GM10847 (cell line): Measurements from ENCODE around the gene SMIM13.

Source experiments
- POLR2A ChIP-seq: IDR thresholded peaks from 2 replicates; pipeline ENCODE4 v1.6.1; 2011; ENCODE audit not compliant: insufficient read length; ENCODE audit errors: extremely low read depth

Gene SMIM13

DNA sequence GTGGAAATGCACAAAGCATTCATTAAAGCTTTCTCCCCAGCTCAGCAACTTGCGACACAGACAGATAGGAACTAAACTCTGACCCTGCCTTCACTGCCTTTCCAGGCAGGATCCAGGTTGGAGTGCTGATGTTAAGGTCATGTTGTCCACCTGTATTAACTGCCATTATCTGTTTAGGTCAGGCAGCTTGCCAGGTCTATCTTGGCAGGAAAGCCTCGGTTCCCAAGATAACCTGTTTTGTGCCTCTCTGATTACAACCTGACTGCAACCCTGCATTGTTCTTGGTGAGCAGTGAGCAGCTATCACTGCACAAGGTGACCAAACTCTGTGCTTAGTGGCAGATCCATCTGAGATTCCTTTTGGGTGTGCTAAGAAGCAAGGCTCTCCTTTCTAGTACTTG is 26.3 kb upstream of the SMIM13 start:
- no peak for TF ChIP-seq POLR2A

GRCh38 chr6:11069760-11070159 is 23.9 kb upstream of the SMIM13 start:
- no peak for TF ChIP-seq POLR2A

DNA sequence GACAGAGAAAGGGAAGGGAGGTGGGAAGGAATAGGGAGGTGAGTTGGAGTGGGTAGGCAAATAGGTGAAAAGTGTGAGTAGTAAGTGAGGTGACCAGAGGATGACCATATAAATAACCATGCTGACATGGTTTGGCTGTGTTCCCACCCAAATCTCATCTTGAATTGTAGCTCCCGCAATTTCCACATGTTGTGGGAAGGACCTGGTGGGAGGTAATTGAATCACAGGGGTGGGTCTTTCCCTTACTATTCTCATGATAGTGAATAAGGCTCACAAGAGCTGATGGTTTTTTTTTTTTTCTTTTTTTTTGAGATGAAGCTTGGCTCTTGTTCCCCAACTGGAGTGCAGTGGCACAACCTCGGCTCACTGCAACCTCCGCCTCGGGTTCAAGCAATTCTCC is 21.5 kb upstream of the SMIM13 start:
- no peak for TF ChIP-seq POLR2A

DNA sequence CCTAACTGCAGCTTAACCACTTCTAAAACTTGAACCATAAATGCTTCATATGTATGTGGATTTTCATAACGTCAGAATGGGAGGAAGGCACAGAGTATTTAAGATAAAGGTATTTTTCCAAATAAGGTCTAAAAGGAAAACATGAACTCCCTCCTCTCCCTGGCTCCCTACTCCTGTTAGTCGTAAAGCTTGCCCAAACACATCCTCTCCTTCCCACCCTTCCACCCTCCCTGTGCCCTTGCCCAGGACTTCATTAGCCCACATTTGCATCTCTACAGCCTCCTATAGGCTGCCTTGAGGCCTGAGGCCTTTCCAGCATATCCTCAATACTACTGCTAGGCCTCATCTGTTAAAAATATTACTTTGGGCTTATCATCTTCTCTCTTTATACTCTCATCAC is 17.1 kb upstream of the SMIM13 start:
- TF ChIP-seq POLR2A = no peak

- no peak for TF ChIP-seq POLR2A
Measured at GRCh38 chr6:11078266-11078665, 15.4 kb upstream of the SMIM13 start.

DNA sequence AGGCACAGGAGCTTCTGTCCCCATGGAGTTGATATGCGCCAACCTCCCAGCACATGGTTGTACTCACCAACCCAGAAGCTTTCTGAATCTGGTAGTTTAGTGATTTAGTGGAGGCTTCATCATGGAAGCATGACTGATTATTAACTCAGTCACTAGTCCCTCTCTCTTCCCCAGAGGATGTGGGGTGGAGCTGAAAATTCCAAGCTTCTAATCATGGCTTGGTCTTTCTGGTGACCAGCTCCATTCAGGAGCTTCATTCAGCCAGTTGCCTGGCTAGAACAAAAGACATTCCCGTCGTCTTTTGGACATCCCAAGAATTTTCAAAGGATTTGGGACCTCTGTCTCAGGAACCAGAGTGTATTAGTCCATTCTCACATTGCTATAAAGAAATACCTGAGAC is 13.3 kb upstream of the SMIM13 start:
- no peak for TF ChIP-seq POLR2A

DNA sequence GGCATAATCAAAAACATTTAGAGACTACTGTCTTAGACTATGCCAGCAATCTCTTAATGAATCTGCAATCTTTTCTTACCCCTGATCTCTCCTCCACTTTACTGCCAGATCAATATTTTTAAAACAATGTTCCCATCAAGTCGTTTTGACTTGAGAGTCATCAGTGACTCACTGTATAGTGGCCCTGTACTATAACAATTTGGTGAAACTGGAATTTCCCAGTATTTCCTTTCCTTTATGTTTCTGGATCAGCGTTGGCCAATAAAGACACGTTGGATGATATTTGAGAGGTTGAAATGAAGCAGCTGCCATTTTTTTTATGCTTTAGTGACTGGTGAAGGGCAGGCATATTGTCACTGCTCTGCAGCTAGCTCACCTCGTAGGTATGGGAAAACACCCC is 10.1 kb upstream of the SMIM13 start:
- no peak for TF ChIP-seq POLR2A

GRCh38 chr6:11083956-11084355 is 9.7 kb upstream of the SMIM13 start:
- TF ChIP-seq POLR2A = no peak

- no peak for TF ChIP-seq POLR2A
Measured at GRCh38 chr6:11085758-11086435, 7.7 kb upstream of the SMIM13 start.

DNA sequence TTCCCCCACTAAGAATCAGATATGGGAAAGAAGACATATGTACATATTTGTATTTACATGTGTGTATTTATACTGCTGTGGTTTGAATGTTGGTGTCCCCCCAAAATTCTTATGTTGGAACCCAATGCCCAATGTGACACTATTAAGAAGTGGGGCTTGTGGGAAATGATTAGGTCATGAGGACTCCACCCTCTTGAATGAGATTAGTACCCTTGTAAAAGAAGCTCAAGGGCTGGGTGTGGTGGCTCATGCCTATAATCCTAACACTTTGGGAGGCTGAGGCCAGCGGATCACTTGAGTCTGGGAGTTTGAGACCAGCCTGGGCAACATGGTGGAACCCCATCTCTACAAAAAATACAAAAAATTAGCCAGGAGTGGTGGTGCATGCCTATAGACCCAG is 3.9 kb upstream of the SMIM13 start:
- TF ChIP-seq POLR2A = no peak

DNA sequence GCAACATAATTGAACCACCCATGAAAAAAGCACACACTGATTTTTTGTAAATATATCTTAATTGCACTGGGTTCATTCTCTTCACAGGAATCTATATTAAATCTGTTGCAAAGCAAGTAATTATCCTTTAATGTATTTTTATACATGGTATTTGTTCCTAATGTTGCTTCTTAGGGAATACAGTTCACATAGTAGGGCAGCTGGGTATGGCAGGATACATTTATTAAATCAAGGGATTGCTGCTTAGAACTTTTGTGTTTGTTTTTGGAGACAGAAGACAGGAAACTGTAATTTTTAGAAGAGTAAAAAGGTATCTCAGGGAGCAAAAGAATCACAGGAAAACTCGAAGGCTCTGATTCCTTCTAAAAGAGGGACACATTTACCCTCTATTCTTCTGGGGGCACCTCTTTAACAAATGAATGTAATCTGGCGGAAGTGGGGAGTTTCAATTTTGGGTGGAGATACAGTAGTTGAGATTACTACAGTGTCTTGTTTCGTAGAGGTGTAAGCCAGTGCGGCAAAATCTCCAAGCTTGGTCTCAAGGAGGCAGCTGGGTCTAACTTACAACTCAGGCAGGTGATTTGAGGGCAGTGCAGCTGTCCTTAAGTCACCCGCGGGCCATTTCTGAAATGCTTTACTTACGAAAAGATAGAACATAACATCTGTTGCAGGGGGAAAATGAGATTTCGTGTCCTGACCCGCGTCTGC is 812 bp upstream of the SMIM13 start:
- TF ChIP-seq POLR2A = no peak

- TF ChIP-seq POLR2A = peak; percentile 56
Measured at GRCh38 chr6:11093376-11093625, 333 bp upstream of the SMIM13 start.

- peak; percentile 2 for TF ChIP-seq POLR2A
Measured at GRCh38 chr6:11094411-11094851, 797 bp downstream of the SMIM13 start.

GRCh38 chr6:11094941-11095340 is 1.3 kb downstream of the SMIM13 start:
- no peak for TF ChIP-seq POLR2A

DNA sequence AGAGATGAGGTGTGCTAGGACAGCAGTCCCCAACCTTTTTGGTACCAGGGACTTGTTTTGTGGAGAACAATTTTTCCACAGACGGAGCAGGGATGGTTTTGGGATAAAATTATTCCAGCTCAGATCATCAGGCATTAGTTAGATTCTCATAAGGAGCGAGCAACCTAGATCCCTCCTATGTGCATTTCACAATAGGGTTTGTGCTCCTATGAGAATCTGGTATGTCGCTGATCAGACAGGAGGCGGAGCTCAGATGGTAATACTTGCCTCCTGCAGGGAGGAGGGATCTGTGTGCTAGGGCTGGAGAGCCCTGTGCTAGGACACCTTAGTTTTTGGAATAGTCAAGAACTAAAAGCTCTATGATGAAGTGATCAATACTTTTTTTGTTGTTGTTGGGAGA is 2.5 kb downstream of the SMIM13 start:
- no peak for TF ChIP-seq POLR2A

- TF ChIP-seq POLR2A = no peak
Measured at GRCh38 chr6:11097476-11097875, 3.8 kb downstream of the SMIM13 start.

- TF ChIP-seq POLR2A = no peak
Measured at GRCh38 chr6:11098004-11098403, 4.4 kb downstream of the SMIM13 start.
